Chondrocyte (in vitro differentiated cells): ENCODE results near the gene GSTP1. TPM values are rescaled to one million over a fixed set of nuclear protein-coding genes. Genes with fewer than 3 reads are reported as not detected.

Experiments
- DNase-seq: peaks from one replicate; pipeline ENCODE4 v3.0.0; 2021; ENCODE audit warnings: mixed read lengths, low spot score
- H3K27ac Mint-ChIP-seq: one replicate; pipeline ENCODE4 v1.8.0; 2021; ENCODE audit warnings: mild to moderate bottlenecking, moderate library complexity, mixed read lengths; ENCODE audit not compliant: unreplicated experiment
- H3K27me3 Mint-ChIP-seq: 2 replicates; pipeline ENCODE4 v1.8.0; 2021; ENCODE audit warnings: low read depth, mixed read lengths
- H3K36me3 Mint-ChIP-seq: 2 replicates; pipeline ENCODE4 v1.8.0; 2021; ENCODE audit warnings: low read depth, mixed read lengths
- H3K4me1 Mint-ChIP-seq: 2 replicates; pipeline ENCODE4 v1.8.0; 2021; ENCODE audit warnings: low read depth, mild to moderate bottlenecking, mixed read lengths
- H3K4me3 Mint-ChIP-seq: one replicate; pipeline ENCODE4 v1.8.0; 2021; ENCODE audit warnings: mild to moderate bottlenecking, moderate library complexity, mixed read lengths; ENCODE audit not compliant: unreplicated experiment
- H3K9me3 Mint-ChIP-seq: 2 replicates; pipeline ENCODE4 v1.8.0; 2021; ENCODE audit warnings: low read depth, mixed read lengths
- CTCF ChIP-seq: fragments of 200-600 bp; sonication (generic); IDR thresholded peaks from 2 replicates; pipeline ENCODE4 v1.5.0; 2021; ENCODE audit warnings: antibody characterized with exemption, mild to moderate bottlenecking, moderate library complexity
- total RNA-seq: library from RNA; stranded (reverse); gene quantifications from 3 replicates; pipeline ENCODE4 v1.2.1, GENCODE V29; 2021

Gene GSTP1
- total RNA-seq, 1 donor from 2014 or later, result 644 TPM

GRCh38 chr11:67630228-67630942 lies 46.8 kb downstream of the GSTP1 start:
- DNase-seq, result peak; percentile 98
- Mint-ChIP-seq H3K27ac (peak overlapping the region; percentile 89), H3K27me3 (no peaks in the 10 kb centered on the region), H3K9me3 (no peaks in the 10 kb centered on the region), H3K4me3 (peak overlapping the region; percentile 78), H3K4me1 (peaks cover 5% of the 10 kb centered on the region), H3K36me3 (no peaks in the 10 kb centered on the region)
- TF ChIP-seq CTCF, result peak; percentile 88

GRCh38 chr11:67630943-67631331 lies 47.3 kb downstream of the GSTP1 start:
- H3K4me3 Mint-ChIP-seq, result peak overlapping the region; percentile 78
- peak; percentile 70 for TF ChIP-seq CTCF
- DNase-seq, result peak; percentile 84
- H3K27me3 Mint-ChIP-seq, result no peaks in the 10 kb centered on the region
- peak overlapping the region; percentile 87 for H3K27ac Mint-ChIP-seq
- H3K36me3 Mint-ChIP-seq, result no peaks in the 10 kb centered on the region
- peaks cover 5% of the 10 kb centered on the region for H3K4me1 Mint-ChIP-seq
- no peaks in the 10 kb centered on the region for H3K9me3 Mint-ChIP-seq

- peak; percentile 83 for DNase-seq
- H3K4me1 Mint-ChIP-seq, result peaks cover 5% of the 10 kb centered on the region
- no peak overlapping the region for H3K27ac Mint-ChIP-seq
- no peak for TF ChIP-seq CTCF
- H3K9me3 Mint-ChIP-seq, result no peaks in the 10 kb centered on the region
- no peaks in the 10 kb centered on the region for H3K27me3 Mint-ChIP-seq
- H3K4me3 Mint-ChIP-seq, result no peak overlapping the region
- no peaks in the 10 kb centered on the region for H3K36me3 Mint-ChIP-seq
Measured at GRCh38 chr11:67631411-67631810, 47.8 kb downstream of the GSTP1 start.

GRCh38 chr11:67631853-67632174 lies 48.2 kb downstream of the GSTP1 start:
- H3K9me3 Mint-ChIP-seq, result no peaks in the 10 kb centered on the region
- peaks cover 5% of the 10 kb centered on the region for H3K4me1 Mint-ChIP-seq
- no peak for TF ChIP-seq CTCF
- H3K27ac Mint-ChIP-seq, result peak overlapping the region; percentile 45
- no peak for DNase-seq
- no peaks in the 10 kb centered on the region for H3K27me3 Mint-ChIP-seq
- peak overlapping the region; percentile 35 for H3K4me3 Mint-ChIP-seq
- no peaks in the 10 kb centered on the region for H3K36me3 Mint-ChIP-seq

GRCh38 chr11:67632175-67632981 lies 48.8 kb downstream of the GSTP1 start:
- Mint-ChIP-seq H3K4me3 (peak overlapping the region; percentile 35), H3K9me3 (no peaks in the 10 kb centered on the region), H3K4me1 (peaks cover 5% of the 10 kb centered on the region), H3K27me3 (no peaks in the 10 kb centered on the region), H3K36me3 (no peaks in the 10 kb centered on the region), H3K27ac (no peak overlapping the region)
- TF ChIP-seq CTCF, result no peak
- peak; percentile 70 for DNase-seq
